HG03039 (cell line): ENCODE data around the gene KIF22.
A peak's percentile ranks its signal among the peaks of the same experiment; 100 is the strongest.
"Not testable (repeated sequence)": the region's sequence is repeated elsewhere in the genome, so short reads cannot be mapped to it uniquely, and the experiment has no call there.

Experiments used
- ATAC-seq: cut with Tn5 transposase; IDR thresholded peaks from one replicate; pipeline ENCODE4 v1.9.1; 2021; ENCODE audit warnings: mild to moderate bottlenecking, moderate library complexity; ENCODE audit not compliant: unreplicated experiment

The KIF22 gene

DNA sequence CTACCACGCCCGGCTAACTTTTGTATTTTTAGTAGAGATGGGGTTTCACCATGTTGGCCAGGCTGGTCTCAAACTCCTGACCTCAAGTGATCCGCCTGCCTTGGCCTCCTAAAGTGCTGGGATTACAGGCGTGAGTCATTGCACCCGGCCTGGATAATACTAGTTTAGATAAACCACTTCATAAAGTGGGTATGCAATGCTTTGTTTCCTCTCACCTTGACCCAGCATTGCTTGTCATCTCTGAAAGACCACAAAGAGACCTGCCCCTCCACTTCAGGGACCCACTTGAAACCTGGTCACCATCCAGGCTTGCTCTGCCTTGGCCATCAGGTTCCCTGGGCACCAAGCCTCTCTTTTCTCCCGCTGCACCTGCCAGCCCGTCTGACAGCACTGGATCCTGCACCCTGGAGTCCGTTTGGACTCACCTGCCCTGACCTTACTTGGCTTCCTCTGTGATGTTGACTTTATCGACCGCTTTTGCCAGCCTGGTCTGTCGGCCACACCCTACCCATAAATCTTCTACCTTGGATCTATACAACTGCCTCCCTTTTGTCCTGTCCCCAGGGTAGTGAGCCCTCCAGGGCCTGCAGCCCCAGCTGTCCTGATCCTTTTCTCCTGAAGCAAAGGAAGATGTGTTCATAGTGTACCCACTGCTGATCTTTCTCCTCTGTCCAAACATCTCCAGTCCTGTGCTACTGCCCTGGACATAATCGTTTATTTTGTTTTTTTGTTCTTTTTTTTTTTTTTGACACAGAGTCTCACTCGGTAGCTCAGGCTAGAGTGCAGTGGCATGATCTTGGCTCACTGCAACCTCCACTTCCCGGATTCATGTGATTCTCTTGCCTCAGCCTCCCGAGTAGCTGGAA, 25.2 kb upstream of the KIF22 start:
- ATAC-seq = no peak

DNA sequence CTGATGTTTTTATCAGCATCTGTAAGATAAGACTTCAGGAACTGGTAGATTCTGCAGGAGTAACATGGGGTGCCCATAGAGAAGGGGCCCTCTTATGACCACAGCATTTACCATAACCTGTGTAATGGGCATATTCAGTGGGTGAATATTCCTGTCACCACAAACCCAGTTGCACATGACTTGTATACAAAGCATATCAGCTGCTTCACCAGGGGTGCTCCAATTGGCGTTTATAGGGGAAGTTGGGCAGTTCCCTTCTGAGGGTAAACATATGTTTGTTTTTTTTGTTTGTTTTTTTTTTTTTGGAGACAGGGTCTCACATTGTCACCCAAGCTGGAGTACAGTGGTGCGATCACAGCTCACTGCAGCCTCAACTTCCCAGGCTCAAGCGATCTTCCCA, 24.0 kb upstream of the KIF22 start:
- no peak for ATAC-seq

DNA sequence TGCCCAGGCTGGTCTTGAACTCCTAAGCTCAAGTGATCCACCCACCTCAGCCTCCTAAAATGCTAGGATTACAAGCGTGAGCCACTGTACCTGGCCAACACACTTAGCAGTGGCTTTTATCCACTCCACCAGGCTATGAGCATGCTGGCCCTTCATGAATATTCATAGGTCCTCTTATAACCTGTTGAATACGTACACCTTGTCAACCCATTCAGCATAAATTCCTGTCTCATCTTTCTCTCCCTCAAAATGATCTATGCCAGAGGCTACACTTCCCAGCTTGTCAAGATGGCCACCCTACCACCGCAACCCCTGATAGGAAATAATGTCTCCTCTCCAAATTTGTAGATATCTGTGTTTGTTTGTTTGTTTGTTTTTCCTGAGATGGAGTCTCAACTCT, 23.5 kb upstream of the KIF22 start:
- no peak for ATAC-seq

DNA sequence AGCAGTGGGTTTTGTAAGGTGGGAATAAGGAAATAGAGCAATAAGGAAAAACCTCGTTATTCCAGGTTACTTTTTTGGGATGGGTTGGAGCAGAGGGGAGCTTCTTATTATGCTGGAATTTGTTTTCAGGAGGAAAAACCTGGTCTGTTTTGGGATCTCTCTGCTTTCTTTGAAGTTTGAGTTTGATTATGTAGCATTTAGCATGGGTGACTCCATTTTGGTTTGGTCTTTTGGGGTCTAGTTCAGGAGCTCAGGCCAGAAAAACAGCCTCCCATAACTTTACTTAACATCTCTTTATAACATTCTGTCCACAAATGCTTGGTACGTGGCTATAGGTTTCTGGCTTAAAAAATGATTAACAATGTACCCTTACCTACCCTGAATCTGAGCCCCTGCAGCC, 21.0 kb upstream of the KIF22 start:
- no peak for ATAC-seq

DNA sequence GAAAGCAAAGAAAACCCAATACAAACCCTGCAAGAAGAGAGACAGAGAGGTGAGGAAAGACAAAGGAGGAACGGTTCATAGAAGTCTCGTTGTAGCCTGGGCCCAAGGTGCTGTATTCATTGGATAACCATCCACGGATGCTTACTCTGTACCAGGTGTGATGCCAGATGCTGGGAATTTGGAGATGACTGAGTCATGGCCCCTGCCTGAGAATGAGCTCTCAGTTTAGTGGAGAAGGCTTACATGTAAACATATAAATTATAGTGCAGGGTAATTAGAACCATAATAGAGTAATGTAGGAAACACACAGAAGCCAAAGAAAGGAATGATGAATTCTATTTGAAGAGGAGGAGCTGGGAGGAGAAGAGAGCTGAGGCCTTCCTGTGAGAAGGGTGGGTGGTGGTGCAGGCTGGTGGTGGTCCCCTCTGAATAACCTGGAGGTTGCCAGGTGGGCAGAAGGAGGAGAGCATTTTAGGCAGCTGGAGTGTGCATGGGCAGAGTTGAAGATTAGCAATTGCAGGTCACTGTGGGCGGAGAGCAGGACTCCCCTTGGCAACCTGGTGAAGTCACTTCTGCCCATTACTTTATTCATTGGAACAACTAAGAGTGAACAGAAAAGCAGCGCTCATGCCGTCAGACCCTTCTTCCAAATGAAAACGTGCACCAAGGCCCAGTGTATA, 20.2 kb upstream of the KIF22 start:
- no peak for ATAC-seq

DNA sequence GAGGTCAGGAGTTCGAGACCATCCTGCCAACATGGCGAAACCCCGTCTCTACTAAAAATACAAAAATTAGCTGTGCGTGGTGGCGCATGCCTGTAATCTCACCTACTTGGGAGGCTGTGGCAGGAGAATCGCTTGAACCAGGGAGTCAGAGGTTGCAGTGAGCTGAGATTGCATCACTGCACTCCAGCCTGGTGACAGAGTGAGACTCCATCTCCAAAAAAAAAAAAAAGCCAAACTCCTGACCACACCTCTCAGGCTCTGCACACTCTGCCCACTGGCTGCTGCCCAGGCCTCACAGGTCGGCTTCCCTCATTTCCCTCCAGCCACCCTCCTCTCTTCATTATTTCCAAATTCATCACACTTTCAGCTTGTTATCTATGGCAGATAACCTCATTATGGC, 18.2 kb upstream of the KIF22 start:
- not testable (repeated sequence) for ATAC-seq

DNA sequence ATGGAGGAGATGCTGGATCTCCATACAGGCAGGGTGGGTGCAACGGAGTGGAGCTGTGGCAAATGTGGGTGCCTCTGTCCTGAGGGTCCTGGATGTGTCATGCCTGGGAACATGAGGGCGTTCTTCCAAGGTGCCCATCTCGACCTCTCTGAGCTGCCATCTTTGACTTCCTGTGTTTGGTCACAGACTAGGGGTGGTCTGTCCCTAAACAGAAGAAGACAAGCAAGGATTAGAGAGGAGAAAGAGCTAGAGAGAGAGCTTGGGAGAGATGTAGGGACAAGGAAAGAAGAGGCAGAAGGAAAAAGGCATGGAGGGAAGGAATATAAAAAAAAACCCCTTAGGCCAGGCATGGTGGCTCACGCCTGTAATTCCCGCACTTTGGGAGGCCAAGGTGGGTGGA, 15.8 kb upstream of the KIF22 start:
- ATAC-seq = no peak

DNA sequence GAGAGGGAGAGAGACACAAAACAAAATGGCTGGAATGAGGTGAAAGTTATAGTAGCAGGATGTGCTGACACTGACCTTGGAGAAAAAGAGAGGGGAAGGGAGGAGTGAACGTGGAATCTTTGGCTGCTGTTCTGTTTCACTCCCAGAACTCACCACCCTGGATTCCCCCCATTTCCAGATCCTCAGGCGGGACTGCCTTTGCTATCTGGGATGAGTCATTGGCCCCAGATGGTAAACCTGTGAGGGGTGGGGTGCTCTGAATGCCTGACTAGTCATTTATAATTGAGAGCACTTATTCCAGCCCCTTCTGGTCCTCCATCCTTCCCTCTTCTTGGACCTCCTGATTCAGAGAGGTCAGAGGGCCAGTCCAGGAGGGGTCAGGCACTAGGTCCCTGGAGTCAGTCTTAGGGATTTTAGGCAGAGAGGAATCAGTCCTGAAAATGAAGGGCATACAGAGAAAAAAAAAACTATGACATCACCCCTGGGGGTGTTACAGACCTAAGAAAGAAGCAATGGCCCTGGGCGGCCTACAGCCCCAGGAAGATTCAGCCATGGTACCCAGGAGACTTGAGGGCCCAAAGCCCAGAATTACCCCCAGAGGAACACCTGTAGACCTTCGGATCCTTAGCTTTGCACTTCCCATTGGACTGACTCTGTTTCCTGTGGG, 14.7 kb upstream of the KIF22 start:
- ATAC-seq = no peak

DNA sequence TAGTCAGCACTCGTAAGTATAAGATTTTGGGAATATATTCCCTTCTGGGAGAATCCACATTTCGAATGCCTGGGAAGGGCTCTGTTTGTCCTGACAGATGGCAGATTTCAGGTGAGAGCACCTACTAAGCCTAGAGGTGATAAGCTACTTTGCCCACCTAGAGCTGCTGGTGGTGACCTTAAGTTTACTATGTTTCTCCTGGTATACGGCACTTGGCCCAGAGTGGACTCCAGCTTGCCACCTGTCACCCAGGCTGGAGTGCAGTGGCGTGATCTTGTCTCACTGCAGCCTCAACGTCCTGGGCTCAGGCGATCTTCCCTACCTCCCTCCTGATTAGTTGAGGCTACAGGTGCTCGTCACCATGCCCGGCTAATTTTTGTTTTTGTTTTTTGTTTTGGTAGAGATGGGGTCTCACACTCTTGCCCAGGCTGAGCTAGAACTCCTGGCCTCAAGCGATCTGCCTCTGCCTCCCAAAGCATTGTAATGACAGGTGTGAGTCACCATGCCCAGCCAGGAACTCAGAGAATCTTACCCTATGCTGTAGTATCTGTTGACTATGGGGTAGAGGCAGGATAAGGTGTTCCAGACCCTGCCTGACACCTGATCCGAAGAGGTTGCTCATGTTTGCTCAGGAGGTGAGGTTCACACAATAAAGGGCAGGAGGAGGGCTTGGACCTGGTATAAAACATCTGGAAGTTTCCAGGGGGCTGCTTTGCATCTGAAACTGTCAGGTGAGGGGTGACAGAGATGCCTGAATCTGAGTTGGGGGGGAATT, 12.8 kb upstream of the KIF22 start, which contains the start of gene ZG16:
TSS of gene ZG16 (plus strand) at position 681 of the 775 bp plus-strand sequence. CDS start 1,011 bp downstream, outside the sequence.
- no peak for ATAC-seq

DNA sequence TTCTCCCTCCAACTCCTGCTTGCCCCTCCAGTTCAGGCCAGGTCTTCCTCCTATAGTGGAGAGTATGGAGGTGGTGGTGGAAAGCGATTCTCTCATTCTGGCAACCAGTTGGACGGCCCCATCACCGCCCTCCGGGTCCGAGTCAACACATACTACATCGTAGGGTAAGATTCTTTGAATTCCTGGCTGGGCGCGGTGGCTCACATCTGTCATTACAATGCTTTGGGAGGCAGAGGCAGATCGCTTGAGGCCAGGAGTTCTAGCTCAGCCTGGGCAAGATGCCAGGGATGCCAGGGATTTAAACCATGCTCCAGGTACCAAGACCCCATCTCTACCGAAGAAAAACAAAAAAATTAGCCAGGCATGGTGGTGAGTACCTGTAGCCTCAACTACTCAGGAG, 11.1 kb upstream of the KIF22 start:
- ATAC-seq = no peak

DNA sequence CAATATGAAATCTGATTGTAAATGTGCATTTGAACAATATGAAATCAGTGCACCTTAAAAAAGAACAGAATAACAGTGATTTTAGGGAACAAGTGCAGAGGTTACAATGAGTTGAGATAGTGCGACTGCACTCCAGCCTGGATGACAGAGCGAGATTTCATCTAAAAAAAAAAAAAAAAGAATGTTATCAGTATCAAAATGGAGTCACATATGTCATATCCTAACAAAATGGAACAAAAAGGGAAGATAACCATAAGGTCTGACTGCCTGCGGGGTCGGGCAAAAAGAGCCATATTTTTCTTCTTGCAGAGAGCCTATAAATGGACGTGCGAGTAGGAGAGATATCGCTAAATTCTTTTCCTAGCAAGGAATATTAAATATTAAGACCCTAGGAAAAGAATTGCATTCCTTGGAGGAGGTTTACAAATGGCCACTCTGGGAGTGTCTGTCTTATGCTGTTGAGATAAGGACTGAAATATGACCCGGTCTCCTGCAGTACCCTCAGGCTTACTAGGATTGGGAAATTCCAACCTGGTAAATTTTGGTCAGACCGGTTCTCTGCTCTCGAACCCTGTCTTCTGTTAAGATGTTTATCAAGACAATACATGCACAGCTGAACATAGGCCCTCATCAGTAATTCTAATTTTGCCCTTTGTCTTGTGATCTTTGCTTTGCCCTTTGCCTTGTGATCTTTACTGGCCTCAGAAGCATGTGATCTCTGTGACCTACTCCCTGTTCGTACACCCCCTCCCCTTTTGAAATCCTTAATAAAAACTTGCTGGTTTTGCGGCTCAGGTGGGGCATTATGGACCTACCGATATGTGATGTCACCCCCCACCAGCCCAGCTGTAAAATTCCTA, 7.2 kb upstream of the KIF22 start:
- ATAC-seq = not testable (repeated sequence)

DNA sequence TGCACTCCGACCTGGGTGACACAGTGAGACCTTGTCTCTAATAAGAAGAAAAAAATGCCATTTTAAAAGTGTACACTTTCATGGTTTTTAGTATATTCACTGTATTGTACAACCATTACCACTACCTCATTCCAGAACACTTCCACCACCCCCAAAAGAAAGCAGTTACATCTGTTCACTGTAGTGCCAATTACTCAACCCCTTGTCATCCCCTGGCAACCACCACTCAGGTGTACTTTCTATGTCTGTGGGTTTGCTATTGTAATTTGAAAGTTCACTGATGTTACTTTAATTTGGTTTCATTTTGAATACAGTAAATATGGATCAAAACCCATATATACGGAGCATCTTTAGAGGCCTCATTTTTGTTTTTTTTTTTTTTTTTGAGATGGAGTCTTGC, 6.4 kb upstream of the KIF22 start:
- no peak for ATAC-seq

DNA sequence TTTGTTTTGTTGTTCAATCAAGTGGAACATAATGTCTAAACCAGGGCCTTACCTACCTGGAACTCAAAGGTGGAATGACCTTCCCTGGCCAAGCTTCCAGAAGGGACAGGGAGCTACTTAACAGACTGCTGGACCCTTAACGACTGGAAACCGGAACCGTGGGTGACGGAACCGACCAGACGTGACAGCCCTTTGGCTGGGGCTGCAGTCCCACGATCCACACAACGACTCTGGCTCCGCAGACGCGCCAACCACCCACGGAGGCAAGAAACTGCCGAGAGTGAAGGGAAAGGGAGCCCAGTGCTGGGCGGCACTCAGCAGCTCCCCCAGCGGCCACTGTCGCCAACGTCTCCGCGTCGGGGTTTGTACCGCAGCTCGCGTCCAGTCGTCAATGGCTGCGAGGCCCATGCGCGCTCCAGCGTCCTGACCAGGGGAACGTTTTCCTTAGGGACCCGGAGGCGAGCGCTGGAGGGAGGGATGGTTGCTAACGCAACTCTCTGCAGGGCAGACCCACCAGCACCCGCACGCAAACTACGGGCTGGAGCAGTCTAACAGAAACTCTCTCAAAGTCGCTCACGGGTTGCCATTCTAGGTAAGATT, 5.5 kb upstream of the KIF22 start:
- no peak for ATAC-seq

DNA sequence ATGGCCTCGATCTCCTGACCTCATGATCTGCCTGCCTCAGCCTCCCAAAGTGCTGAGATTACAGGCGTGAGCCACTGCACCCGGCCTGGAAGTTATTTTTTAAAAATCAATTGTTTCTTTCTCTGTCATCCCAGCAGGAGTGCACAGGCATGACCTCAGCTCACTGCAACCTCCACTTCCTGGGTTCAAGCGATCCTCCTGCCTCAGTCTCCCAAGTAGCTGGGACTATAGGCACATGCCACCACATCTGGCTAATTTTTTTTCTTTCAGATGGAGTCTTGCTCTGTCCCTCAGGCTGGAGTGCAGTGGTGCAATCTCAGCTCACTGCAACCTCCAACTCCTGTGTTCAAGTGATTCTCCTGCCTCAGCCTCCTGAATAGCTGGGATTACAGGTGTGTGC, 3.4 kb upstream of the KIF22 start:
- not testable (repeated sequence) for ATAC-seq

DNA sequence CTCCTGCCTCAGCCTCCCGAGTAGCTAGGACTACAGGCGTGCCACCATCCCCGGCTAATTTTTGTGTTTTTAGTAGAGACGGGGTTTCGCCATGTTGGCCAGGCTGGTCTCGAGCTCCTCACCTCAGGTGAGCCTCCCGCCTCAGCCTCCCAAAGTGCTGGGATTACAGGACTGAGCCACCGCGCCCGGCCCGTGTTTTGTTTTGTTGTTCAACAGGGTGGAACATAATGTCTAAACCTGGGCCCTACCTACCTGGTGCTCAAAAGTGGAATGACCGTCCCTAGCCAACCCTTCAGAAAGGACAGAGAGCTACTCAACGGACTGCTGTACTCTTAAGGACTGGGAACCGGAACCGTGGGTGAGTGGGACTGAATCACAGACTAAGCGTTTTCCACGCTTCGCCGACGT, 772 bp upstream of the KIF22 start:
- ATAC-seq = no peak

DNA sequence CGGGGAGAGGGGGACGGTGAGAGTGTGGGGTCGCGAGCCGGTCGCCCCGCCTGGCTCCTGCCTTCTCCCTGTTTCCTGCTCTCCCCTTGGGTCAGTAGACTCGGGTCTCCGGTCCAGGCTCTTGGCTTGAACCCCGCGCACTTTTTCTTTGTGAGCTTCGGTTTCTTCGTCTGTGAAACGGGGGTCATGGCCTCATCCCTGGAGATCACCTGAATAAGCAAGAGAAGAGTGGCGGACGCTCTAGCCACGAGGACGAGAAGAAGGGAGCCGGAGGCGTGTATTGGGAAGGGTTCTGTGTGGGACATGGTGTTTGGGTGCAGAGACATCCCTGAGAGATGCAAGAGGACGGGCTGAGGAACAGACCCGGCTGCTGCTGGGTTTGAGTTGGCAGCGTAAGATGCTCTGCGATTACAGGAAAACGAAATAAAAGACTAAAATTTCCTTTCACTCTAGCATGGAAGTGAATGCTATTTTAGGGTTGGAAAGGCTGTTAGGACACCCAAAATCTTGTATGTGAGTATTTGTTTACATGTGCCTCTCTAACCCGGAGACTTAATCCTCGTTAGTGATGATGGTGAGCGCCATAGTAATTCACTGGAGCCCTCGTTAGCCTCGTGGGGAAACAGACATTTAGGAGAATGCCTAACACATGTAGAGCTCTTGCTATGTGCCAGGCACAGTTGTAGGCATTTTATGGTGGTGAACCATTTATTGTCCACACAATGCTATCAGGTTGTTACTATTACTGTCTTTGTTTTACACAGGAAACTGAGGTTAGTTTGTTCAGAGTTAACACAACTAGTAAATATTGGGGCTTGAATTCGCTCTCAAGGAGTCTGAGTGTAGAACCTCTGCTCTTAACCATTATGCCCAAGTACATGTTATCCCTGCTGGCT, 646 bp downstream of the KIF22 start:
- peak; percentile 10 for ATAC-seq

DNA sequence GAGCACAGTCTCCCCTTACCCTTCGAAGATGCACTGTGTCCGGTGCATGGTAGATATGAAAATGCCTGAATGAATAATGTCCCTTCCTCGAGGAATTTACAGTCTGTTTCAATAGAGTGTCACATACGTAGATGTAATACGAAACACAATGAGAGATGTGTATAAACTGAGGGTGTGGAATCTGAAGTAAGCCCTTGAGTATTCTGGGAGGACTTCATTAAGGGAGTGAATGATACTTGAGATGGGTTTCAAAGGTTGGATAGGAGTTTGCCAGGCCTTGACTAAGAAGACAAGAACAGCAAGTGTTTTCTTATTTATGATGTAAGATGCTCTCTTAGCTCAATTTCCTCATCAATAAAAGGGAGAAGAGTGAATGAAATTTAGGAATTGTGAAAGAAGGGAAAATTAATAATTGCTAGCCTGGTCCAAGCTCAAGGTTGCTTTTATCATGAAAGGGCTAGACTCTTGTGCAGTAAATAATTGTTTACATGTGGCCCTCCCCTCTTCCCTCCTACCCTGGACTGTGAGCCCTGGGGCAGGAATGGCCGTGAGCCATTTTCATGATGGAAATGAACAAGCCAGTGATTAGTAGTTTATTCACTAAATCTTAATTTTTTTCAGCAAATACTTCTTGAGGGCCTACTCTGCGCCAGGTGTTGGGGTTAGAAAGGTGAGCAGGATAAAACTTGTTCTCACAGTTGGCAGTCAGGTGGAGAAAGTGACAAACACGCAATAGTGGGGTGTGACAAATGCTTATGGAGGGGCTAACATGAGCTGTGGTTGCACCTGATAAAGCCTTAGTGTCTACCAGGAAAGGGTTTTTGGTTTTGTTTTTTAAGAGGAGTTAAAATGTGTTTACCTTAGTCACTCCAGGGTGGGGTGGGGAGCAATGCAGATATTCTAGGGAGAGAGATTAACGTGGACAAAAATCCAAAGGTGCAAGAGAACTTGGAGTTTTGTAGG, 1.6 kb downstream of the KIF22 start:
- ATAC-seq = no peak
